HepG2 (cell line): ENCODE results near the gene PIEZO2. TPM values are rescaled to one million over a fixed set of nuclear protein-coding genes. Genes with fewer than 3 reads are reported as not detected.

Source experiments
- ATAC-seq: fragments of 200-7000 bp; cut with Tn5 transposase; 3 replicates; pipeline ENCODE4 v1.9.1; 2020; ENCODE audit warnings: mild to moderate bottlenecking, moderate library complexity
- BruUV-seq: library from RNA; stranded (reverse); fragments of 400-500 nt; replicated peaks from 2 replicates; lab custom pipeline; 2021; lab: Mats Ljungman, UMichigan
- CTCF ChIA-PET: fragments of 300-600 bp; formaldehyde crosslinking; extraction: SDS; loops from one replicate; lab custom pipeline; 2021; ENCODE audit warnings: low total read pairs, inconsistent platforms, low intra/inter-chr PET ratio; lab: Yijun Ruan, JAX
- POLR2A ChIA-PET: fragments of 350-600 bp; sonication (Branson Sonifier 250); formaldehyde crosslinking; loops from one replicate; lab custom pipeline; 2020; ENCODE audit warnings: antibody characterized with exemption, inconsistent platforms; lab: Yijun Ruan, JAX
- DNase-seq: peaks from one replicate; pipeline ENCODE4 v3.0.0-alpha.2; 2015; ENCODE audit warnings: low spot score
- FAIRE-seq: peaks from 3 replicates; lab custom pipeline; 2011; peaks lifted over from hg19 to GRCh38; lab: Jason Lieb, UNC
- H2AFZ ChIP-seq: one replicate; pipeline ENCODE4 v1.6.1; 2011; ENCODE audit warnings: low read length, inconsistent platforms
- H3K27ac ChIP-seq: fragments of 300-600 bp; 3 replicates; pipeline ENCODE4 v1.8.0; 2011; ENCODE audit warnings: mixed run types, mild to moderate bottlenecking, mixed read lengths, low read length, inconsistent platforms; ENCODE audit not compliant: insufficient read depth; ENCODE audit errors: extremely low read length
- H3K27me3 ChIP-seq, 2 experiments: fragments of 200-600 bp in 1 of 2; 2 replicates in 1 of 2; 3 replicates in 1 of 2; pipeline versions ENCODE4 v1.6.0 to v1.8.0; 2011; ENCODE audit warnings: low read length in 2 of 2, mild to moderate bottlenecking in 2 of 2, moderate library complexity in 2 of 2, inconsistent platforms in 1 of 2; ENCODE audit not compliant: insufficient read depth in 2 of 2, control insufficient read depth in 1 of 2
- H3K36me3 ChIP-seq, 2 experiments: fragments of 200-600 bp in 1 of 2; replicated peaks in 1 of 2; 2 replicates in 1 of 2; 3 replicates in 1 of 2; pipeline versions ENCODE4 v1.5.1 to v1.8.0; 2011; ENCODE audit warnings: low read length in 2 of 2, inconsistent platforms in 1 of 2; ENCODE audit not compliant: insufficient read depth in 2 of 2, control insufficient read depth in 1 of 2
- H3K4me1 ChIP-seq: 2 replicates; pipeline ENCODE4 v1.5.1; 2012; ENCODE audit warnings: low read length, inconsistent platforms; ENCODE audit not compliant: insufficient read depth
- H3K4me2 ChIP-seq: 2 replicates; pipeline ENCODE4 v1.6.0; 2011; ENCODE audit warnings: low read depth, low read length, inconsistent platforms
- H3K4me3 ChIP-seq, 3 experiments: fragments of 200-600 bp in 1 of 3; sonication (generic), shearing (Covaris generic) in 1 of 3; replicated peaks in 1 of 3; 2 replicates each; pipeline ENCODE4 v1.5.1; 2011 to 2016; ENCODE audit warnings: low read length in 3 of 3, inconsistent platforms in 2 of 3, low read depth in 2 of 3, mild to moderate bottlenecking in 2 of 3, control low read depth in 1 of 3, mixed read lengths in 1 of 3; ENCODE audit not compliant: insufficient read depth in 1 of 3
- H3K79me2 ChIP-seq: one replicate; pipeline ENCODE4 v1.6.1; 2011; ENCODE audit warnings: low read length, inconsistent platforms; ENCODE audit not compliant: insufficient read depth
- H3K9ac ChIP-seq: 2 replicates; pipeline ENCODE4 v1.6.0; 2011; ENCODE audit warnings: mild to moderate bottlenecking, low read depth, low read length, inconsistent platforms; ENCODE audit not compliant: insufficient read depth
- H3K9me3 ChIP-seq: 2 replicates; pipeline ENCODE4 v1.5.1; 2012; ENCODE audit warnings: mild to moderate bottlenecking, low read length
- H4K20me1 ChIP-seq: 2 replicates; pipeline ENCODE4 v1.6.0; 2011; ENCODE audit warnings: inconsistent platforms, mild to moderate bottlenecking, low read length, moderate library complexity; ENCODE audit not compliant: insufficient read depth
- NR2F1 ChIP-seq, 2 experiments: fragments of 450-650 bp in 1 of 2; formaldehyde crosslinking in 1 of 2; IDR thresholded peaks; 2 replicates each; pipeline versions ENCODE4 v1.5.0 to v1.6.1; 2016 to 2020; ENCODE audit warnings: mild to moderate bottlenecking in 1 of 2, missing compliant biosample characterization in 1 of 2, missing genetic modification reagents in 1 of 2, moderate library complexity in 1 of 2
- ONECUT2 ChIP-seq: sonication (generic); formaldehyde crosslinking; IDR thresholded peaks from 2 replicates; pipeline ENCODE4 v1.4.0; 2020; ENCODE audit warnings: missing genetic modification reagents
- whole genome bisulfite sequencing: methylation state at CpG from one replicate; pipeline ENCODE4 v1.1.6; 2017; ENCODE audit warnings: low lambda C conversion rate; 5-methylcytosine and 5-hydroxymethylcytosine counted together
- in situ Hi-C: cut with HindIII; loops from 2 replicates; pipeline ENCODE4 v1.10.0; 2017; ENCODE audit warnings: low pct_unique_long_range_greater_than_20kb; ENCODE audit not compliant: extremely low pct_ligation_motif_present
- intact Hi-C: fragments of 100-400 bp; cut with micrococcal nuclease; formaldehyde crosslinking; loops from one replicate; pipeline ENCODE4 v1.10.0; 2022; ENCODE audit not compliant: unreplicated experiment
- polyA plus RNA-seq, 8 experiments: library from polyadenylated mRNA; depleted of rRNA in 3 of 8; stranded (reverse) in 7 of 8; unstranded in 1 of 8; fragments of >200 nt; fragmentation: Illumina TruSeq in 4 of 8; extraction: Trizol in 4 of 8; gene quantifications; 2 replicates each; pipeline versions ENCODE4 v1.2.1 to v1.2.3, GENCODE V29; 2011 to 2016; ENCODE audit warnings: low read depth in 4 of 8, missing spikeins in 1 of 8, mixed read lengths in 1 of 8; ENCODE audit not compliant: insufficient read depth in 1 of 8
- total RNA-seq, 5 experiments: library from RNA; depleted of rRNA; stranded (reverse); fragments of >200 nt; fragmentation: Illumina TruSeq; extraction: Trizol; gene quantifications; 2 replicates each; pipeline ENCODE4 v1.2.3, GENCODE V29; 2016; ENCODE audit warnings: low read depth in 1 of 5
- TF ChIP-seq, protein P1 (sequence below): sonication (generic); formaldehyde crosslinking; IDR thresholded peaks from 2 replicates; pipeline ENCODE4 v1.5.1; 2020; ENCODE audit warnings: missing genetic modification reagents, mild to moderate bottlenecking, borderline replicate concordance
- TF ChIP-seq, protein P2 (sequence below): sonication (generic); formaldehyde crosslinking; conservative IDR thresholded peaks from 2 replicates; pipeline ENCODE4 v1.4.0; 2020; ENCODE audit warnings: mild to moderate bottlenecking, missing genetic modification reagents, moderate library complexity
- TF ChIP-seq, protein P3 (sequence below): sonication (generic); formaldehyde crosslinking; IDR thresholded peaks from 2 replicates; pipeline ENCODE4 v1.8.1; 2022; ENCODE audit warnings: mild to moderate bottlenecking, missing genetic modification reagents

Gene PIEZO2
- total and polyA plus RNA-seq, 2 of the 13 experiments (the other 11 are each of a cell fraction or from before 2014, with no cell fraction given): 15.2 to 27.2 TPM

DNA sequence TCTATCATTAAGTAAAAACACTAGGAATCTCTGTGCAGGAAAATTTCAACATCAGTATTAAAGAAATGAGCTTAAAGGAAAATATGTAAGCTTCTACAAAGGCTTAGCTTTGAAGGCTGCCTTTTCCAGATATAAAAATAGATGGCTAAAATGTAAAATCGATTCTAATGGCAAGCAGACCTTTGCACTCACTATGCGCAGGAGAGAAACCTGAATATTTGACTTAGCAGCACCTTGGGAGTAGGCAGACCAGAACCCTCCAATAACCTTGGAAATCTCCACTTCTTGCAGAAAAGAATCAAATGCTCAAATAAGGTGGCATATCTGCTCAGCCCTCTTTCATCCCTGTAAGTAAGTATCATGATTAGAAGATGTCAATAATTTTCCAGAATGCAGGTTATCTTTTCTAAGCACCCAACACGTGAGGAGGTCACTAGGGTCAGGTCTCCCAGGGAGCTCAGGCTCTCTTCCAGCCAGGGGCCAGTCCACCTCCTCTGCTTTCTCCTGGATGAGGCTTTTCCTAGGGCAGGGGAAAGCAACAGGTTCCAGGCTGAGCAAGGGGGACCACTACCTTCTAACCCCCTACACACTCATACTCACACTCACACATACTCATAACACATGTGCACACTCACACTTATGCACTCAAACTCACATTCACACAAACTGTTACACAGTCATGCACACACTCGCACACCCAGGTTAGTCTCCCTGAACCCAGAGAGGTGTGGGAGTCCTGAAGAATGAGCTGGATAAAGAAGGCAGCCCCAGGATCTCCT lies 3.8 kb downstream of the PIEZO2 start:
- H3K9me3 ChIP-seq: no peaks in the 10 kb centered on the region
- WGBS: 39% methylated on average over 4 of the region's 4 CpGs
- TF ChIP-seq ONECUT2 (CRISPR knock-in tag): 0 out of 2 replicates have a peak, but pooled peaks have one; percentile 34
- TF ChIP-seq, protein P1, sequence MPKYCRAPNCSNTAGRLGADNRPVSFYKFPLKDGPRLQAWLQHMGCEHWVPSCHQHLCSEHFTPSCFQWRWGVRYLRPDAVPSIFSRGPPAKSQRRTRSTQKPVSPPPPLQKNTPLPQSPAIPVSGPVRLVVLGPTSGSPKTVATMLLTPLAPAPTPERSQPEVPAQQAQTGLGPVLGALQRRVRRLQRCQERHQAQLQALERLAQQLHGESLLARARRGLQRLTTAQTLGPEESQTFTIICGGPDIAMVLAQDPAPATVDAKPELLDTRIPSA: no peak
- TF ChIP-seq, protein P2, sequence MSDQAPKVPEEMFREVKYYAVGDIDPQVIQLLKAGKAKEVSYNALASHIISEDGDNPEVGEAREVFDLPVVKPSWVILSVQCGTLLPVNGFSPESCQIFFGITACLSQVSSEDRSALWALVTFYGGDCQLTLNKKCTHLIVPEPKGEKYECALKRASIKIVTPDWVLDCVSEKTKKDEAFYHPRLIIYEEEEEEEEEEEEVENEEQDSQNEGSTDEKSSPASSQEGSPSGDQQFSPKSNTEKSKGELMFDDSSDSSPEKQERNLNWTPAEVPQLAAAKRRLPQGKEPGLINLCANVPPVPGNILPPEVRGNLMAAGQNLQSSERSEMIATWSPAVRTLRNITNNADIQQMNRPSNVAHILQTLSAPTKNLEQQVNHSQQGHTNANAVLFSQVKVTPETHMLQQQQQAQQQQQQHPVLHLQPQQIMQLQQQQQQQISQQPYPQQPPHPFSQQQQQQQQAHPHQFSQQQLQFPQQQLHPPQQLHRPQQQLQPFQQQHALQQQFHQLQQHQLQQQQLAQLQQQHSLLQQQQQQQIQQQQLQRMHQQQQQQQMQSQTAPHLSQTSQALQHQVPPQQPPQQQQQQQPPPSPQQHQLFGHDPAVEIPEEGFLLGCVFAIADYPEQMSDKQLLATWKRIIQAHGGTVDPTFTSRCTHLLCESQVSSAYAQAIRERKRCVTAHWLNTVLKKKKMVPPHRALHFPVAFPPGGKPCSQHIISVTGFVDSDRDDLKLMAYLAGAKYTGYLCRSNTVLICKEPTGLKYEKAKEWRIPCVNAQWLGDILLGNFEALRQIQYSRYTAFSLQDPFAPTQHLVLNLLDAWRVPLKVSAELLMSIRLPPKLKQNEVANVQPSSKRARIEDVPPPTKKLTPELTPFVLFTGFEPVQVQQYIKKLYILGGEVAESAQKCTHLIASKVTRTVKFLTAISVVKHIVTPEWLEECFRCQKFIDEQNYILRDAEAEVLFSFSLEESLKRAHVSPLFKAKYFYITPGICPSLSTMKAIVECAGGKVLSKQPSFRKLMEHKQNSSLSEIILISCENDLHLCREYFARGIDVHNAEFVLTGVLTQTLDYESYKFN (CRISPR knock-in tag): no peak
- TF ChIP-seq NR2F1 (CRISPR knock-in tag; IDR thresholded peaks at IDR 0.05): peak in 1 of 2 experiments; percentile 42; a peak in 1 of 4 replicates
- TF ChIP-seq, protein P3, sequence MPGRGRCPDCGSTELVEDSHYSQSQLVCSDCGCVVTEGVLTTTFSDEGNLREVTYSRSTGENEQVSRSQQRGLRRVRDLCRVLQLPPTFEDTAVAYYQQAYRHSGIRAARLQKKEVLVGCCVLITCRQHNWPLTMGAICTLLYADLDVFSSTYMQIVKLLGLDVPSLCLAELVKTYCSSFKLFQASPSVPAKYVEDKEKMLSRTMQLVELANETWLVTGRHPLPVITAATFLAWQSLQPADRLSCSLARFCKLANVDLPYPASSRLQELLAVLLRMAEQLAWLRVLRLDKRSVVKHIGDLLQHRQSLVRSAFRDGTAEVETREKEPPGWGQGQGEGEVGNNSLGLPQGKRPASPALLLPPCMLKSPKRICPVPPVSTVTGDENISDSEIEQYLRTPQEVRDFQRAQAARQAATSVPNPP: no peak
- TF ChIP-seq, all 625 proteins: peak for 2
- POLR2A ChIA-PET: interaction anchor here (1.7 to 2.2 kb wide), 3 partner anchors 9 to 144 kb away, joined by 6 to 7 read pairs (median 6); no protein-coding TSS in a partner anchor
- no TSS peak for BruUV-seq
- Histone ChIP-seq H3K27ac (no peak overlapping the region), H3K79me2 (peaks cover 22% of the 10 kb centered on the region), H3K4me2 (peak overlapping the region; percentile 81), H3K9ac (0 out of 2 replicates have a peak overlapping the region, but pooled peaks have one; percentile 31), H3K27me3 (0 out of 5 replicates have a peak, but pooled peaks cover 0 to 3% of the 10 kb centered on the region in 2 experiments), H3K36me3 (peaks cover 5 to 7% of the 10 kb centered on the region in 2 experiments; a peak in 3 of 5 replicates), H3K4me3 (peak overlapping the region in 2 of 3 experiments; percentile 64 to 71; a peak in 4 of 6 replicates), H4K20me1 (no peaks in the 10 kb centered on the region), H2AFZ (no peak overlapping the region), H3K4me1 (peaks cover 55% of the 10 kb centered on the region)
- DNase-seq (no peak), FAIRE-seq (no peak), ATAC-seq (no peak)
- CTCF ChIA-PET: no interaction called here
- in situ Hi-C loops: loop anchor here (5.0 kb wide), 1 partner anchor 103 kb away; no protein-coding TSS in a partner anchor
- intact Hi-C loops: loop anchor here (2.0 to 5.0 kb wide), 2 partner anchors 33 to 105 kb away; no protein-coding TSS in a partner anchor
